Right lung (tissue), 5 donors: ENCODE measurements around the gene FEV. TPM values are rescaled to one million over a fixed set of nuclear protein-coding genes. Genes with fewer than 3 reads are reported as not detected.
"Not testable (repeated sequence)": the region's sequence is repeated elsewhere in the genome, so short reads cannot be mapped to it uniquely, and the experiment has no call there.

Experiments used
- DNase-seq, 2 donors: peaks; one replicate each; pipeline ENCODE4 v3.0.0-alpha.2; 2013
- polyA plus RNA-seq, 5 donors: library from polyadenylated mRNA; unstranded; fragments of 120-200 nt; gene quantifications; one replicate each; pipeline versions ENCODE4 v1.2.1 to v1.2.3, GENCODE V29; 2013; ENCODE audit warnings: inconsistent platforms in 1 of 5, low replicate concordance in 1 of 5; ENCODE audit not compliant: insufficient read length in 5 of 5, insufficient read depth in 1 of 5

The FEV gene
- polyA plus RNA-seq, 5 donors: not detected

DNA sequence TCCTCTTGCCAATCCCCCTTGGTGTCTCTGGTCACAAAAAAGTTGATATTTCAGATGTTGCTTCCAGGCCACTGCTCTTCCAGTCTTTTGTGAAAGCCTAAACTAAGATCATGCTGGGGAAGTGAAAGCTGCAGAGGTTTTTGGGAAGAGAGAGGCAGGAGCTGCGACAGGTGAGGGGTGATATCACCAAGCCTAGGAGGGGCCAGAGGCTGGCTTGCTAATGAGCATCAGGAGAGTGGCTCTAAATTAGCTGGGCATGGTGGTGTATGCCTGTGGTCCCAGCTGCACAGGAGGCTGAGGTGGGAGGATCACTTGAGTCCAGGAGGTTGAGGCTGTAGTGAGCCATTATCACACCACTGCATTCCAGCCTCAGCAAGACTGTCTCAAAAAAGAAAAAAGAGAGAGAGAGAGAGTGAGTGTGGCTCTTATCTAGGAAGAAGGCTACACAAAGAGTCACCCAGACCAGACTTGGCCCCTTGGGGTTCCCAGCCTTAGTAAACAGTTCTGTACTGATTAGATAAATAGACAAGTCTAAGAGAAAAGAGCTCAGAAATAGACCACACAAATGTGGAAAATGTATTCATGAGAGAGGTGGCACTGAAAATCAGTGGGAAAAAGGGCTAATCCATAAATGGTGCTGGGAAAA, 40.1 kb downstream of the FEV start:
- DNase-seq: no peak

DNA sequence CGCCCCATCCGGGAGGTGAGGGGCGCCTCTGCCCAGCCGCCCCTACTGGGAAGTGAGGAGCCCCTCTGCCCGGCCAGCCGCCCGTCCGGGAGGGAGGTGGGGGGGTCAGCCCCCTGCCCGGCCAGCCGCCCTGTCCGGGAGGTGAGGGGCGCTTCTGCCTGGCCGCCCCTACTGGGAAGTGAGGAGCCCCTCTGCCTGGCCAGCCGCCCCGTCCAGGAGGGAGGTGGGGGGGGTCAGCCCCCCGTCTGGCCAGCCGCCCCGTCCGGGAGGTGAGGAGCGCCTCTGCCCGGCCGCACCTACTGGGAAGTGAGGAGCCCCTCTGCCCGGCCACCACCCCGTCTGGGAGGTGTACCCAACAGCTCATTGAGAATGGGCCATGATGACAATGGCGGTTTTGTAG, 53.2 kb downstream of the FEV start:
- DNase-seq: not testable (repeated sequence)

Other genes starting within 250 kb of the FEV start
- 10 to 100 TPM; 22.7 to 32.0 (median 30.3) TPM for gene CYP27A1, start 203.0 kb downstream of the FEV start, polyA plus RNA-seq
- gene PRKAG3, start 153.4 kb downstream of the FEV start, polyA plus RNA-seq: under 1 TPM in 2 of 5 donors, not detected in 3; 0.18 to 0.76 TPM
- gene WNT6, start 125.4 kb downstream of the FEV start, polyA plus RNA-seq: under 1 TPM in 1 of 5 donors, not detected in 4; 0.10 TPM
- under 1 TPM in 4 of 5 donors, not detected in 1; 0.15 to 0.36 (median 0.25) TPM for gene WNT10A, start 104.3 kb downstream of the FEV start, polyA plus RNA-seq
- under 1 TPM; 0.09 to 0.28 (median 0.18) TPM for gene CDK5R2, start 25.5 kb downstream of the FEV start, polyA plus RNA-seq
- gene CRYBA2, start 8.2 kb upstream of the FEV start, polyA plus RNA-seq: not detected
- 1 to 10 TPM in 4 of 5 donors, under 1 TPM in 1; 0.60 to 4.5 (median 3.1) TPM for gene CFAP65, start 56.3 kb upstream of the FEV start, polyA plus RNA-seq
- 1 to 10 TPM; 1.2 to 3.7 (median 2.1) TPM for gene IHH, start 75.7 kb upstream of the FEV start, polyA plus RNA-seq
- gene NHEJ1, start 175.6 kb upstream of the FEV start, polyA plus RNA-seq: 10 to 100 TPM; 14.8 to 20.9 (median 17.5) TPM
- gene SLC23A3, start 184.8 kb upstream of the FEV start, polyA plus RNA-seq: 1 to 10 TPM; 3.6 to 4.8 (median 3.9) TPM
- gene CNPPD1, start 191.7 kb upstream of the FEV start, polyA plus RNA-seq: 10 to 100 TPM; 35.5 to 46.1 (median 38.5) TPM
- gene RETREG2, start 193.1 kb upstream of the FEV start, polyA plus RNA-seq: 10 to 100 TPM; 73.4 to 88.4 (median 80.1) TPM
- 10 to 100 TPM; 31.5 to 45.9 (median 35.8) TPM for gene ZFAND2B, start 221.6 kb upstream of the FEV start, polyA plus RNA-seq
- 10 to 100 TPM; 25.4 to 41.5 (median 30.1) TPM for gene ABCB6, start 233.8 kb upstream of the FEV start, polyA plus RNA-seq
- gene ATG9A, start 244.5 kb upstream of the FEV start, polyA plus RNA-seq: 10 to 100 TPM; 38.7 to 44.8 (median 40.3) TPM
- gene ANKZF1, start 244.6 kb upstream of the FEV start, polyA plus RNA-seq: 10 to 100 TPM; 58.2 to 87.0 (median 64.9) TPM